IMR-90 (cell line): ENCODE results near the gene F10. TPM values are rescaled to one million over a fixed set of nuclear protein-coding genes. Genes with fewer than 3 reads are reported as not detected.

Source experiments
- ATAC-seq: fragments of 200-7000 bp; cut with Tn5 transposase; 2 replicates; pipeline ENCODE4 v1.9.1; 2020; ENCODE audit warnings: low read depth, mild to moderate bottlenecking, moderate library complexity
- BruUV-seq: library from RNA; stranded (reverse); fragments of 400-500 nt; replicated peaks from 2 replicates; lab custom pipeline; 2021; lab: Mats Ljungman, UMichigan
- CTCF ChIA-PET: fragments of 300-600 bp; formaldehyde crosslinking; extraction: SDS; loops from one replicate; lab custom pipeline; 2021; ENCODE audit warnings: antibody characterized with exemption; lab: Yijun Ruan, JAX
- POLR2A ChIA-PET: fragments of 300-600 bp; sonication (Branson Sonifier 250); formaldehyde crosslinking; loops from one replicate; lab custom pipeline; 2022; ENCODE audit warnings: antibody characterized with exemption; ENCODE audit not compliant: unreplicated experiment; lab: Charles Lee
- DNase-seq: peaks from one replicate; pipeline ENCODE4 v3.0.0; 2013
- H2AFZ ChIP-seq: replicated peaks from 2 replicates; pipeline ENCODE3; 2013; ENCODE audit warnings: low read length, mild to moderate bottlenecking; ENCODE audit not compliant: poor library complexity
- H2AK5ac ChIP-seq: 2 replicates; pipeline ENCODE4 v1.6.1; 2013; ENCODE audit warnings: low read depth, low read length, inconsistent platforms
- H2AK9ac ChIP-seq: replicated peaks from 2 replicates; pipeline ENCODE3; 2013; ENCODE audit warnings: mild to moderate bottlenecking, low read depth, low read length, moderate library complexity; ENCODE audit not compliant: poor library complexity
- H2BK120ac ChIP-seq: 2 replicates; pipeline ENCODE4 v1.6.1; 2013; ENCODE audit warnings: low read depth, low read length, inconsistent platforms
- H2BK15ac ChIP-seq: 3 replicates; pipeline ENCODE4 v1.6.1; 2013; ENCODE audit warnings: low read depth, low read length, inconsistent platforms
- H2BK20ac ChIP-seq: 2 replicates; pipeline ENCODE4 v1.6.1; 2013; ENCODE audit warnings: low read depth, mild to moderate bottlenecking, inconsistent platforms, low read length, moderate library complexity
- H2BK5ac ChIP-seq: 2 replicates; pipeline ENCODE4 v1.6.1; 2013; ENCODE audit warnings: mild to moderate bottlenecking, low read depth, low read length, inconsistent platforms; ENCODE audit not compliant: poor library complexity, severe bottlenecking
- H3K14ac ChIP-seq: replicated peaks from 2 replicates; pipeline ENCODE4 v1.6.1; 2013; ENCODE audit warnings: low read depth, low read length, inconsistent platforms
- H3K18ac ChIP-seq: 2 replicates; pipeline ENCODE4 v1.6.1; 2013; ENCODE audit warnings: low read depth, low read length, control low read depth
- H3K23ac ChIP-seq: 2 replicates; pipeline ENCODE4 v1.6.1; 2013; ENCODE audit warnings: low read depth, low read length, inconsistent platforms
- H3K27ac ChIP-seq: 2 replicates; pipeline ENCODE4 v1.5.1; 2013; ENCODE audit warnings: mild to moderate bottlenecking, control low read depth, low read length; ENCODE audit not compliant: insufficient read depth
- H3K27me3 ChIP-seq: 2 replicates; pipeline ENCODE4 v1.6.1; 2013; ENCODE audit warnings: low read length; ENCODE audit not compliant: control insufficient read depth, insufficient read depth
- H3K36me3 ChIP-seq: 2 replicates; pipeline ENCODE4 v1.6.1; 2013; ENCODE audit warnings: low read length, mixed read lengths; ENCODE audit not compliant: control insufficient read depth, insufficient read depth
- H3K4ac ChIP-seq: 2 replicates; pipeline ENCODE4 v1.6.1; 2013; ENCODE audit warnings: low read depth, low read length, inconsistent platforms
- H3K4me1 ChIP-seq: 2 replicates; pipeline ENCODE4 v1.6.1; 2013; ENCODE audit warnings: low read length, mixed read lengths; ENCODE audit not compliant: control insufficient read depth, insufficient read depth
- H3K4me2 ChIP-seq: 2 replicates; pipeline ENCODE4 v1.6.1; 2013; ENCODE audit warnings: low read depth, mild to moderate bottlenecking, control low read depth, low read length, moderate library complexity
- H3K4me3 ChIP-seq: 2 replicates; pipeline ENCODE4 v1.5.1; 2013; ENCODE audit warnings: low read depth, mild to moderate bottlenecking, control low read depth, low read length, moderate library complexity; ENCODE audit not compliant: insufficient read depth
- H3K56ac ChIP-seq: 2 replicates; pipeline ENCODE4 v1.6.1; 2013; ENCODE audit warnings: low read length, inconsistent platforms; ENCODE audit not compliant: insufficient read depth; ENCODE audit errors: extremely low read depth
- H3K79me1 ChIP-seq, 2 experiments: 2 replicates each; pipeline ENCODE4 v1.6.1; 2013; ENCODE audit warnings: low read length in 2 of 2, inconsistent platforms in 1 of 2, low read depth in 1 of 2
- H3K9ac ChIP-seq: 2 replicates; pipeline ENCODE4 v1.6.1; 2013; ENCODE audit warnings: low read depth, low read length, control low read depth
- H3K9me1 ChIP-seq: 2 replicates; pipeline ENCODE4 v1.6.1; 2013; ENCODE audit warnings: low read length, inconsistent platforms; ENCODE audit not compliant: insufficient read depth
- H3K9me3 ChIP-seq: 2 replicates; pipeline ENCODE4 v1.6.1; 2013; ENCODE audit warnings: low read length; ENCODE audit not compliant: control insufficient read depth, insufficient read depth
- H4K20me1 ChIP-seq: 2 replicates; pipeline ENCODE4 v1.6.1; 2013; ENCODE audit warnings: low read length, inconsistent platforms; ENCODE audit not compliant: insufficient read depth
- H4K5ac ChIP-seq: 2 replicates; pipeline ENCODE4 v1.6.1; 2013; ENCODE audit warnings: mild to moderate bottlenecking, low read depth, low read length, control low read depth
- H4K8ac ChIP-seq, 2 experiments: 2 replicates each; pipeline ENCODE4 v1.6.1; 2013; ENCODE audit warnings: low read depth in 2 of 2, low read length in 2 of 2, control low read depth in 1 of 2, inconsistent platforms in 1 of 2
- H4K91ac ChIP-seq: 2 replicates; pipeline ENCODE4 v1.6.1; 2013; ENCODE audit warnings: low read depth, low read length, inconsistent platforms; ENCODE audit not compliant: insufficient read depth
- BHLHE40 ChIP-seq: fragments of 150-350 bp; IDR thresholded peaks from 2 replicates; pipeline ENCODE4 v1.6.1; 2016; ENCODE audit warnings: mild to moderate bottlenecking, low read depth, low read length
- MAZ ChIP-seq: IDR thresholded peaks from 2 replicates; pipeline ENCODE4 v1.6.1; 2012; ENCODE audit warnings: low read depth, mild to moderate bottlenecking, low read length, improper control_type of control experiment, moderate library complexity, borderline replicate concordance
- MXI1 ChIP-seq: IDR thresholded peaks from 2 replicates; pipeline ENCODE4 v1.6.1; 2012; ENCODE audit warnings: low read depth, mild to moderate bottlenecking, low read length, moderate library complexity, borderline replicate concordance
- NFE2L2 ChIP-seq: fragments of 150-350 bp; IDR thresholded peaks from 2 replicates; pipeline ENCODE4 v1.6.1; 2016; ENCODE audit warnings: low read depth, mild to moderate bottlenecking, low read length
- POLR2A ChIP-seq: IDR thresholded peaks from 2 replicates; pipeline ENCODE4 v1.6.1; 2012; ENCODE audit warnings: mild to moderate bottlenecking, low read depth, low read length
- RAD21 ChIP-seq: IDR thresholded peaks from 2 replicates; pipeline ENCODE4 v1.6.1; 2012; ENCODE audit warnings: low read length, improper control_type of control experiment
- RCOR1 ChIP-seq: IDR thresholded peaks from 2 replicates; pipeline ENCODE4 v1.6.1; 2012; ENCODE audit warnings: mild to moderate bottlenecking, low read length, improper control_type of control experiment; ENCODE audit not compliant: insufficient replicate concordance
- RFX5 ChIP-seq: IDR thresholded peaks from 2 replicates; pipeline ENCODE4 v1.8.0; 2012; ENCODE audit warnings: low read depth, mild to moderate bottlenecking, low read length, moderate library complexity
- SMC3 ChIP-seq: fragments of 150-350 bp; IDR thresholded peaks from 2 replicates; pipeline ENCODE4 v1.6.1; 2016; ENCODE audit warnings: low read depth, mild to moderate bottlenecking, antibody characterized with exemption, low read length, moderate library complexity
- USF2 ChIP-seq: fragments of 150-350 bp; IDR thresholded peaks from 2 replicates; pipeline ENCODE4 v1.6.1; 2017; ENCODE audit warnings: mild to moderate bottlenecking, antibody characterized with exemption, low read length, low read depth
- WGBS, 2 experiments: methylation state at CpG; one replicate each; pipeline versions ENCODE4 v1.1.5 to v1.1.7; 2013; ENCODE audit warnings: missing lambda C conversion rate in 2 of 2; ENCODE audit not compliant: insufficient read length in 1 of 2; ENCODE audit errors: extremely low coverage in 2 of 2; 5-methylcytosine and 5-hydroxymethylcytosine counted together
- dilution Hi-C: fragments of 300-500 bp; cut with HindIII; formaldehyde crosslinking; loops from one replicate; pipeline ENCODE4 v1.14.3; 2018; ENCODE audit warnings: low sequenced_read_pairs; ENCODE audit not compliant: unreplicated experiment
- in situ Hi-C: fragments of 300-500 bp; cut with MboI; formaldehyde crosslinking; loops from 3 replicates; pipeline ENCODE4 v1.14.3; 2019; ENCODE audit warnings: low sequenced_read_pairs, inconsistent platforms, mixed read lengths
- intact Hi-C: fragments of 100-400 bp; cut with micrococcal nuclease; formaldehyde crosslinking; loops from 2 replicates; pipeline ENCODE4 v1.10.0; 2022
- polyA plus RNA-seq, 3 experiments: library from polyadenylated mRNA; depleted of rRNA; stranded (reverse); fragments of >200 nt; gene quantifications; 2 replicates each; pipeline ENCODE4 v1.2.3, GENCODE V29; 2012; ENCODE audit warnings: low replicate concordance in 1 of 3
- total RNA-seq: library from RNA; depleted of rRNA; stranded (reverse); fragments of >200 nt; gene quantifications from 2 replicates; pipeline ENCODE4 v1.2.3, GENCODE V29; 2012
- TF ChIP-seq, protein P1 (sequence below): conservative IDR thresholded peaks from 2 replicates; pipeline ENCODE4 v1.5.1; 2012; ENCODE audit warnings: mild to moderate bottlenecking, low read depth, low read length, improper control_type of control experiment

The F10 gene
- total and polyA plus RNA-seq, 2 of the 4 experiments (the other 2 are of a cell fraction): 9.1 to 19.5 TPM

GRCh38 chr13:113119822-113120189 lies 2.8 kb upstream of the F10 start:
- in situ Hi-C loops: no loop called here

More at GRCh38 chr13:113119822-113120189, 2.8 kb upstream of the F10 start:
- Histone ChIP-seq H4K91ac (no peak overlapping the region), H4K8ac (no peak overlapping the region), H3K9me1 (peaks cover 11% of the 10 kb centered on the region; the same call in 1 of the 2 replicates), H3K4me1 (peaks cover 6% of the 10 kb centered on the region; the same call in 1 of the 2 replicates), H2BK20ac (no peak overlapping the region), H3K4me2 (no peak overlapping the region), H3K27me3 (peaks cover 1% of the 10 kb centered on the region; the same call in 1 of the 2 replicates), H2AK9ac (no peak overlapping the region), H3K23ac (no peak overlapping the region), H2AFZ (no peak overlapping the region), H3K36me3 (no peaks in the 10 kb centered on the region), H3K9ac (no peak overlapping the region), H3K18ac (no peak overlapping the region), H3K4me3 (no peak overlapping the region), H2BK120ac (no peak overlapping the region), H2BK5ac (no peak overlapping the region), H3K14ac (no peak overlapping the region), H4K5ac (no peak overlapping the region), H3K9me3 (no peaks in the 10 kb centered on the region), H2BK15ac (no peak overlapping the region; the same call in 2 of the 3 replicates), H3K27ac (no peak overlapping the region), H2AK5ac (no peak overlapping the region), H3K56ac (no peak overlapping the region), H3K4ac (no peak overlapping the region), H4K20me1 (no peaks in the 10 kb centered on the region), H3K79me1 (no peaks in the 10 kb centered on the region)
- no peak for DNase-seq
- BruUV-seq: no TSS peak
- ATAC-seq: no peak
- intact Hi-C loops (no loop called here), dilution Hi-C loops (no loop called here)
- ChIA-PET CTCF (interaction anchor here (0.6 kb wide), 1 partner anchor 23 kb away, joined by 3 read pairs; no protein-coding TSS in a partner anchor), POLR2A (no interaction called here)
- WGBS, 2 experiments: 84% methylated on average over 6 of the region's 7 CpGs; no CpG with 5 or more reads in 1 of the 2 experiments
- TF ChIP-seq POLR2A: no peak
- no peak for TF ChIP-seq USF2
- no peak for TF ChIP-seq RCOR1
- TF ChIP-seq BHLHE40: no peak
- TF ChIP-seq RAD21: no peak
- no peak for TF ChIP-seq SMC3
- TF ChIP-seq, protein P1, sequence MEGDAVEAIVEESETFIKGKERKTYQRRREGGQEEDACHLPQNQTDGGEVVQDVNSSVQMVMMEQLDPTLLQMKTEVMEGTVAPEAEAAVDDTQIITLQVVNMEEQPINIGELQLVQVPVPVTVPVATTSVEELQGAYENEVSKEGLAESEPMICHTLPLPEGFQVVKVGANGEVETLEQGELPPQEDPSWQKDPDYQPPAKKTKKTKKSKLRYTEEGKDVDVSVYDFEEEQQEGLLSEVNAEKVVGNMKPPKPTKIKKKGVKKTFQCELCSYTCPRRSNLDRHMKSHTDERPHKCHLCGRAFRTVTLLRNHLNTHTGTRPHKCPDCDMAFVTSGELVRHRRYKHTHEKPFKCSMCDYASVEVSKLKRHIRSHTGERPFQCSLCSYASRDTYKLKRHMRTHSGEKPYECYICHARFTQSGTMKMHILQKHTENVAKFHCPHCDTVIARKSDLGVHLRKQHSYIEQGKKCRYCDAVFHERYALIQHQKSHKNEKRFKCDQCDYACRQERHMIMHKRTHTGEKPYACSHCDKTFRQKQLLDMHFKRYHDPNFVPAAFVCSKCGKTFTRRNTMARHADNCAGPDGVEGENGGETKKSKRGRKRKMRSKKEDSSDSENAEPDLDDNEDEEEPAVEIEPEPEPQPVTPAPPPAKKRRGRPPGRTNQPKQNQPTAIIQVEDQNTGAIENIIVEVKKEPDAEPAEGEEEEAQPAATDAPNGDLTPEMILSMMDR: no peak
- TF ChIP-seq RFX5: no peak
- TF ChIP-seq NFE2L2: no peak
- TF ChIP-seq MXI1: no peak
- TF ChIP-seq MAZ: no peak
